Measurements from ENCODE around the gene CFAP44.

- no peak for TF ChIP-seq CTCF (IDR thresholded peaks at IDR 0.05; ENCODE audit: extremely low read depth in 1 of 2, insufficient read depth in 1 of 2, low read depth in 1 of 2, low read length in 2 of 2)
- TF ChIP-seq GATA2 (IDR thresholded peaks at IDR 0.05; ENCODE audit: insufficient read depth, insufficient read length, low read depth, low read length), result no peak
- TF ChIP-seq POLR2A (IDR thresholded peaks at IDR 0.05; ENCODE audit: low read depth, low read length), result no peak
- TF ChIP-seq POLR2AphosphoS5 (IDR thresholded peaks at IDR 0.05; ENCODE audit: insufficient read depth, low read depth, low read length), result no peak
- no peak for TF ChIP-seq EZH2 (IDR thresholded peaks at IDR 0.05; ENCODE audit: borderline replicate concordance, low read depth, low read length, severe bottlenecking)
- TF ChIP-seq MYC (IDR thresholded peaks at IDR 0.05; ENCODE audit: low read depth, low read length), result no peak
- TF ChIP-seq JUN (IDR thresholded peaks at IDR 0.05; ENCODE audit: borderline replicate concordance, insufficient read depth, insufficient read length, low read depth), result no peak
Observed at GRCh38 chr3:113441051-113441770, at the start of gene CFAP44.
